GM12892 (cell line): ENCODE data around the gene SLC35G4.

Experiments used
- POLR2A ChIP-seq: IDR thresholded peaks from 2 replicates; pipeline ENCODE4 v1.6.1; 2011; ENCODE audit warnings: low read depth, low read length, control low read depth
- POLR2AphosphoS5 ChIP-seq: IDR thresholded peaks from 2 replicates; pipeline ENCODE4 v1.6.1; 2011; ENCODE audit warnings: low read depth, low read length, control low read depth
- TAF1 ChIP-seq: IDR thresholded peaks from 2 replicates; pipeline ENCODE4 v1.6.1; 2011; ENCODE audit warnings: low read depth, mild to moderate bottlenecking, control low read depth, low read length, borderline replicate concordance

DNA sequence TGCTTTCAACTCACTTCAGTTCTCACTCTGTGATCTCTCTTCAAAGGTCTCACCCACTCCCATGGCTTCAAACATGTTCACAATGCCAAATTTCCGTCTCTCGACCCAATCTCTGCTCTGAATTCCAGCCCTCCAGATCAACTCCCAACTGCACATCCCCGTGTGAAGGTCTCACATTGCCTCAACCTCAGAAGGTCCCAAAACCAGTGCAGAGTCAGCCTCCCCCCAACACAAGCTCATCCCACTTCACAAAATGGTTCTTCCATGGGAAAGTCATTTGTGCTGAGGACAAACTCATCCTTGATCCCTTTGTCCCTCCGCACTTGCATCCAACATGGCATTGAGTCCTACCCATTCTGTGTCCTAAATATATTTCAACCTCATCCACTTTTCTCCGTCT lies 48.6 kb downstream of the SLC35G4 start:
- TF ChIP-seq TAF1 = no peak
- TF ChIP-seq POLR2A = no peak
- TF ChIP-seq POLR2AphosphoS5 = no peak
